Duodenal mucosa (tissue), 2 donors: Measurements from ENCODE around the gene TFDP1.

ENCODE experiments used
- H3K27ac ChIP-seq: one replicate; pipeline ENCODE4 v1.7.0; 2013; ENCODE audit warnings: low read depth, low read length
- H3K27me3 ChIP-seq, 2 donors: one replicate each; pipeline ENCODE4 v1.7.0; 2013; ENCODE audit warnings: low read length in 2 of 2, control low read depth in 1 of 2; ENCODE audit not compliant: insufficient read depth in 2 of 2, control insufficient read depth in 1 of 2
- H3K36me3 ChIP-seq, 2 donors: one replicate each; pipeline ENCODE4 v1.7.0; 2013; ENCODE audit warnings: low read length in 2 of 2, control low read depth in 1 of 2; ENCODE audit not compliant: insufficient read depth in 2 of 2, control insufficient read depth in 1 of 2
- H3K4me1 ChIP-seq, 2 donors: one replicate each; pipeline ENCODE4 v1.7.0; 2013; ENCODE audit warnings: low read length in 2 of 2, control low read depth in 1 of 2; ENCODE audit not compliant: insufficient read depth in 2 of 2, control insufficient read depth in 1 of 2
- H3K4me3 ChIP-seq, 2 donors: one replicate each; pipeline ENCODE4 v1.7.0; 2013; ENCODE audit warnings: low read length in 2 of 2, low read depth in 1 of 2
- H3K9ac ChIP-seq, 2 donors: one replicate each; pipeline ENCODE4 v1.7.0; 2013; ENCODE audit warnings: low read length in 2 of 2, low read depth in 1 of 2
- H3K9me3 ChIP-seq, 2 donors: one replicate each; pipeline ENCODE4 v1.7.0; 2013; ENCODE audit warnings: low read length in 2 of 2, control low read depth in 1 of 2; ENCODE audit not compliant: control insufficient read depth in 1 of 2

Gene TFDP1

DNA sequence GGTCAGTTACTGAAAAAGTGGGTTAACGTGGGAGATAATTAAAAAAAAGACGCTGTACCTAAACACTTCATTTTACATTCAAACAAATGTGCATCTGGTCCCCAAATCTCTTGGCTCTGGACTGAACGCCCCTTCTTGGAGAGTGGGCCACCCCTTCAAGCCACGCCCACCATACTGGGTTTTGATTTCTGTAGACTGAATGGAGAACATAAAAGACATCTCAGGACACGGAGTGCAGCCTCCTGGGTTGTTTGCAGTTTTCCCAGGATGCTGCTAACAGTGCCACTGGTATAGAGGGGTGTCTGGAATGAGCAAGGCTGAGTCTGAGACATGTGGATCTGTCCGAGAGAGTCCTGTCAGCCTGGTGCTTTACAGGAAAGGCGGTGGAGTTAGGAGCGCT lies 10.6 kb downstream of the TFDP1 start:
- H3K9ac ChIP-seq: no peak overlapping the region
- no peaks in the 10 kb centered on the region for H3K9me3 ChIP-seq
- peaks cover 5 to 50% of the 10 kb centered on the region in 2 donors for H3K36me3 ChIP-seq
- no peak overlapping the region for H3K27ac ChIP-seq
- H3K4me1 ChIP-seq: no peaks in the 10 kb centered on the region
- H3K27me3 ChIP-seq: no peaks in the 10 kb centered on the region
- H3K4me3 ChIP-seq: no peak overlapping the region

DNA sequence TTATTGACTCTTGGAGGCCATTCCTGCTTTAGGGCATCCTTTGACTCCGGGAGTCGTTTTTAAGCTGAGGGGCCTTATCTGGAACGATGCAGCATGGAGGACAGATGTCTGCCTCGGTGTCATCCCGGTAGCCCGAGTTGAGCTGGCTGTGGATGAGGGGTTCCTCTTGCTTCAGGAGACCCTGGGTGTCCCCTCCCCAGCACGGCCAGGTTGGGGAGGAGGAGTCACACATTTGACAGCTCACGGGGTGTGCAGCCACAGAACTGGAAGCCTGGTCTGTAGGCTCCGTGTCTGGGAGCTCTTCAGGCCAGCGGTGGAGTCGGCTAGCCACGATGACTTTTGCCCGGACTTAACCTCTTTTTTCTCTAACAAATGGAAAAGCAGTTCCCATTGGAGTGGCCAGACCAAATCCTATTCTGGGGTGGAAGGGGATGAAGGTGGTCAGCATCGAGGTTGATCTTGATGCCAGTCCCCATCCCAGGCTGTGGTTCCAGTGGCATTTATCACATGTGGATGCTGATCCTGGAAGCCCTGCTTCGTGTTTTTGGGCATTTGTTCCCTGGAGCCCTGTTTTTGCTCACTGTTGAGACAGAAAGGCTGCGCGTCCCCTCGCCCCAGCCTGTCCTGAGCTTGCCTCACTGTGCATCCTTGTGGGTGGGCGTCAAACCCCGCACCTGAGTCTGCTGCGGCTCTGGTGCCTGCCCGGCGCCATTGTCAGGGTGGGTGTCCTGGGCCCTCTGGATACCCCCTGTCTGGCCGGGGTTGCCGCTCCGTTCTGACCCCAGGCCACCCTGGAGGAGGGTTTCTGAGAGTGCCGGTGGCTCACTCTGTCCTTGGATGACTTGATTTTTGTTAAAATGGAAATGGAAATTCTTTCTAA lies 12.0 kb downstream of the TFDP1 start:
- Histone ChIP-seq H3K4me1 (no peaks in the 10 kb centered on the region), H3K27me3 (no peaks in the 10 kb centered on the region), H3K36me3 (peaks cover 5 to 58% of the 10 kb centered on the region in 2 donors), H3K9ac (no peak overlapping the region), H3K27ac (no peak overlapping the region), H3K4me3 (no peak overlapping the region), H3K9me3 (no peaks in the 10 kb centered on the region)

DNA sequence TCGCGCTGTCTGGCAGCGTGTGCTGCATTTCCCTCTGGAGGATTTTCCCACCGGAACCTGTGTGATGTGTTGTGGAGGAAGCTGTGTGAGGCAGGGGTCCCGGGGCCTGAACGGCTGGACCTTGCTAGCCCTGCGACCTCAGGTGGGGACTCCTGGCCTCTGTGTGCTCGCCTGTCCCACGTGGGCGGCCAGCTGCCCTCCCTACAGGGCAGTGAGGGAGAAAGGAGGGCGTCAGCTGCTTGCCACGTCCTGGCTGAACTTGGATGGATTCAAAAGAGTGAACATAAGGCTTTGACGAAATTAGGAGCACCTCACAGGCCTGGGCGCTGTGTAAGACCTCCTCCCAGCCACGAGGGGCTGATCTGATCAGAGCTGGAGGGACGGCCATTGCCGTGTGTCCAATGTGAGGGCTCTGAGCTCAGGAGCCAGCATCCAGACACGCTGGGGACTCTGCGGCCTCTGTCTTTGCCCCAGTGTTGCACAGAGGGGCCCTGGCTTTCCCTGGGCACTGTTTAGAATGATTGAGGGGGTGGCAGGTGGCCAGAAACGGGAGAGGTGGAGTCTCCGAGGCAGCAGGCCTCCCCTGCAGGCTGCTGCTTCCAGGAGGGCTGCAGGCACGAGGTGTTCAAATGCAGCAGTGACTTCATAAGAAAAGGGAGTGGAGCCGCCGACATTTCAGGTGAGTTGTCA lies 13.0 kb downstream of the TFDP1 start:
- H3K9me3 ChIP-seq: no peaks in the 10 kb centered on the region
- no peak overlapping the region for H3K27ac ChIP-seq
- H3K9ac ChIP-seq: no peak overlapping the region
- H3K36me3 ChIP-seq: peaks cover 2 to 50% of the 10 kb centered on the region in 2 donors
- H3K4me3 ChIP-seq: no peak overlapping the region
- H3K27me3 ChIP-seq: no peaks in the 10 kb centered on the region
- H3K4me1 ChIP-seq: no peaks in the 10 kb centered on the region

DNA sequence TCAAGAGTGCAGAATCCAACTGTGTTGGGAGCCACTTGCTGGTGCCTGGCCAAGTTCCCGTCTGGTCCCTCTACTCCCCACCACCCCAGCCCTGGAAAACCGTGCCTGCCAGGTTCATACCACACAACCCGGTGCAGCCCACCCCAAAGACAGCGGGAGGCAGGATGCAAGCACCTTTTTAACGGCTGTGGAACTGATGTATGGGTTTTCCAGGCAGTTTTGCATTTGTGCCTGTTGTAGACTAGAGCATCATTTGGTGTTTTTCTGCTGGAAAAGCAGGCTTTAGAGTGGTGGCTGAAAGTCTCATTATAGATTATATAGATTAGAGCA lies 13.5 kb downstream of the TFDP1 start:
- Histone ChIP-seq H3K27ac (no peak overlapping the region), H3K9ac (no peak overlapping the region), H3K36me3 (peaks cover 0 to 47% of the 10 kb centered on the region in 2 donors), H3K27me3 (no peaks in the 10 kb centered on the region), H3K4me3 (no peak overlapping the region), H3K4me1 (no peaks in the 10 kb centered on the region), H3K9me3 (no peaks in the 10 kb centered on the region)

DNA sequence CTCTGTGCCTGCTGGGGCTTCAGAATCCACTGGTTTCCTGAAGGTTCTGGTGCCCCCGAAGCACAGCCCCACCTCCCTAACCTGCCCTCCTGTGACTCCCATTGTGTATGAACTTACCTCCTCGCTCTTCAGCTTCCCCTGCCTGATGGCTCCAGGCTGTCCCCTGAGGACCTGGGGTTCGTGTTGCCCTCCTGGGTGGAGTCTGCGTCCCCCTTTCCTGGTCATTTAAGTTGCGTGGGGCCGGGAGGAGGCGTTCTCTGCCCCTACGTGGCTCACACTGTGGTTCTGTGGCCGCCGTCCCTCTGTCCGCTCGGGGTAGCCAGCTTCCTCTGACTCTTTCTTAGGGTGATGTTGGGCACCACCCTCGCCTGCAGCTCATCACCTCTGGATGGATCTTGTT lies 13.9 kb downstream of the TFDP1 start:
- H3K4me1 ChIP-seq: no peaks in the 10 kb centered on the region
- no peak overlapping the region for H3K4me3 ChIP-seq
- no peak overlapping the region for H3K27ac ChIP-seq
- peaks cover 0 to 47% of the 10 kb centered on the region in 2 donors for H3K36me3 ChIP-seq
- no peaks in the 10 kb centered on the region for H3K9me3 ChIP-seq
- no peak overlapping the region for H3K9ac ChIP-seq
- H3K27me3 ChIP-seq: no peaks in the 10 kb centered on the region

DNA sequence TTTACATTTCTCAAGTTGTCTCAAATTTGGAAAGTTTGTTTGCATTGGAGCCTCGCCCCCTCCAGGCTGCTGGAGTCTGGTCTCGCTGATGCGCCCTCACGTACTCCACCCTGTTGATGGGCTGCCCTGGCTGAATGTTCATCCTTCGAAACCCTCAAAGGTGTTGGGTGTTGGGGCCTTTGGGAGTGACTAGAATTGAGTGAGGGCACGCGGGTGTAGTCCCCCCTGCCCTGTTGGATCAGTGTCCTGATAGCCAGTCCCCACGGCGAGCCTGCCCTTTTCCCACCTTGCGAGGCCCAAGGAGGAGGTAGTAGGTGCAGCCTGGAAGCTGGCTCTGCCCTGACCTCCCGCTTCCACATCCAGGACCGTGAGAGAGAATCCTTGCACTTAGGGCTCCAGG lies 14.8 kb downstream of the TFDP1 start:
- Histone ChIP-seq H3K36me3 (peaks cover 0 to 45% of the 10 kb centered on the region in 2 donors), H3K27ac (no peak overlapping the region), H3K27me3 (no peaks in the 10 kb centered on the region), H3K4me3 (no peak overlapping the region), H3K9me3 (no peaks in the 10 kb centered on the region), H3K9ac (no peak overlapping the region), H3K4me1 (no peaks in the 10 kb centered on the region)

DNA sequence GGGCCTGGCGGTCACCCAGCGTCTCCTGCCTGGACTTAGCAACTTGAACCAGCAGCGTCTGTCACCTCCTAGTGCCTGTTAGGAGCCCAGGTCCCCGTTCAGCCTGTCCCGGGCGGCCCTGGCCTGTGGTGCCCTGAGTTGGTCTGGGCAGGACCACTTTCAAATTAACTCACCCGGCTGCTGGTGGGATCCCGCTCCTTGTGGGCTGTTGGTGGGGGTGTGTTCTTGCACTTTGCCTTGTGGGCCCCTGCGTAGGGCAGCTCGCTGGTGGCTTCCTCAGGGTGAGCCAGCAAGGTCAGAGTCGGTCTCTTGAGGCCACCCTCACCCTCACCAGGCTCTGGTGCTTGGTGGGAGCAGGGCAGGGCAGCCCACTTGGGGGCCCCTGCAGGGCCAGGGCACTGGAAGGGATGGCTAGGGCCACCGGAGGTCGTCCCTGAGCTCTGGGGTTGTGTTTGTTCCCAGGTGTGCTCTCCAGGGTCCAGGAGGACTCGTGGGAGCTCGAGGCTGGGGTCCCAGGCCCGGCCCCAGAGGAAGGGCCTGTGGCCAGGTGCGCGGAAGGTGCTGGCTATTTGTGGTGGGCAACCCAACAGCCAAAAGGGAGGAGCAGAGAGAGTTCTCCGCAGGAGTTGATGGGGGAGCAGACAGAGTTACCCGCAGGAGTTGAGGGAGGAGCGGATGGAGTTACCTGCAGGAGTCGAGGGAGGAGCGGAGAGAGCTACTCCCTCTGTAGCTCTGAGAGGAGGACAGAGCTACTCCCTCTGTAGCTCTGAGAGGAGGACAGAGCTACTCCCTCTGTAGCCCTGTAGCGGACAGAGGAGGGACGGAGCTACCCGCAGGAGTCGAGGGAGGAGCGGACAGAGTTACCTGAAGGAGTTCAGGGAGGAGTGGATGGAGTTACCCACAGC lies 16.9 kb downstream of the TFDP1 start:
- Histone ChIP-seq H3K36me3 (peaks cover 0 to 56% of the 10 kb centered on the region in 2 donors), H3K27ac (no peak overlapping the region), H3K9ac (no peak overlapping the region), H3K27me3 (no peaks in the 10 kb centered on the region), H3K4me1 (no peaks in the 10 kb centered on the region), H3K9me3 (no peaks in the 10 kb centered on the region), H3K4me3 (no peak overlapping the region)

DNA sequence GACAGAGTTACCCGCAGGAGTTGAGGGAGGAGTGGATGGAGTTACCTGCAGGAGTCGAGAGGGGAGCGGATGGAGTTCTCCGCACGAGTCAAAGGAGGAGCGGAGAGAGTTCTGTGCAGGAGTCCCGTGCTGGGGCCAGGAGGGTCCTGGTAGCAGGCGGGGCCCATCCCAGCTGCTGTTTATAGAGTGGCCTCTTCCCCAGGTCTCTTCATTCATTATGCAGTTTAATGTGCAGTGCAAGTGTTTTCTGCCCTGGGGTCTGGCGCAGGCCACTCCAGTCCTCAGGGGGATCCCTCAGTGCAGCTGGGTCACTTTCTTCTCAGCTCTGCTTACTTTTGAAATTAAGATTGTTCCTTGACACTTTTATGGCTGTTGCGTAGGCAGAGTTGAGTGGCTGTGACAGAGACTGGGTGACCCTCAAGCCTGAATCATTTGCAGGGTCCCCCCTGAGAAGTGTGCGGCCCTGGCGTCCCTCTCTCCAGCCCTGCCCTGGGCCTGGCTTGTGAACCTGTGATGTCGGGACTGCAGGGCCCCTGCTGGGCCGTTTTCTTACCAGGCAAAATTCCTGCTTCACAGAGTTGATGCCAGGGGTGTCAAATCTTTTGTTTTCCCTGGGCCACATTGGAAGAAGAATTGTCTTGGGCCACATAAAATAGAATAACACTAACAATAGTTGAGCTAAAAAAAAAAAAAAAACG lies 17.9 kb downstream of the TFDP1 start:
- Histone ChIP-seq H3K9me3 (no peaks in the 10 kb centered on the region), H3K4me3 (no peak overlapping the region), H3K36me3 (peaks cover 0 to 50% of the 10 kb centered on the region in 2 donors), H3K9ac (no peak overlapping the region), H3K27ac (no peak overlapping the region), H3K27me3 (no peaks in the 10 kb centered on the region), H3K4me1 (no peaks in the 10 kb centered on the region)

DNA sequence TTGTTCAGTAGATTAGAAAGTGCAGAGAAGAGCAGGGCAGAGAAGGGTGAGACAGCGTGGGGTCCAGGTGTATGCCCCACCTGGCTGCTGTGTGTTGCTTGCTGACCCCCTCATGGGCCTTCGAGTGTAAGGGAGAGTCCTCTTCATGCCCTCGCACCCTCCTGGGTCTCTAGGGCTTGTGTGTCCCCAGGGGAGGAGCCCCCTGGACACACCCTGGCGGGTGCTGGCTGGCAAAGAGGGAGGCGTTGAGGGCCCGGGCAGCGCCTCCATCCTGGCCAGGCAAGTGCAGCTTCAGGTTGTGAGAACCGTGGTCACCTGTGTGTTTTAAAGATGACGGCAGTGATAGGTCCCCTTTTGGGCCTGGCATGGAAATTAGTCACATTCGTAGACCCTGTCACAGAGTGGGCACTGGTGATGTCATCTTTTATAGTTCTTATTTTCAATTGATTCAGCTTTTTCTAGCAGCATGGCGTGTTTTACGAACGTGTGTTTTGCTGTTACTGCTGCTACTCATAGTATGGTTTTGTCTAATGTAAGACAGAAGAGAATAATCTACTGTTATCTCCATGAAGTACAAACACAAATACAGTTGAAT lies 18.7 kb downstream of the TFDP1 start:
- Histone ChIP-seq H3K27ac (no peak overlapping the region), H3K4me1 (no peaks in the 10 kb centered on the region), H3K9ac (no peak overlapping the region), H3K27me3 (no peaks in the 10 kb centered on the region), H3K36me3 (peaks cover 0 to 43% of the 10 kb centered on the region in 2 donors), H3K4me3 (no peak overlapping the region), H3K9me3 (no peaks in the 10 kb centered on the region)
